Mesodermal cell (in vitro differentiated cells): ENCODE results near the gene ENO1.
"Not testable (repeated sequence)": the region's sequence is repeated elsewhere in the genome, so short reads cannot be mapped to it uniquely, and the experiment has no call there.

ENCODE experiments used
- H3K27ac ChIP-seq: 2 replicates; pipeline ENCODE4 v1.7.0; 2013; ENCODE audit warnings: mild to moderate bottlenecking, low read depth, low read length, moderate library complexity; ENCODE audit not compliant: severe bottlenecking
- H3K36me3 ChIP-seq: 2 replicates; pipeline ENCODE4 v1.7.1; 2013; ENCODE audit warnings: mild to moderate bottlenecking, low read length, moderate library complexity; ENCODE audit not compliant: control insufficient read depth, insufficient read depth
- H3K4me1 ChIP-seq: one replicate; pipeline ENCODE4 v1.7.1; 2013; ENCODE audit warnings: mild to moderate bottlenecking, low read length; ENCODE audit not compliant: insufficient read depth, control insufficient read depth, poor library complexity, severe bottlenecking
- H3K4me3 ChIP-seq: 2 replicates; pipeline ENCODE4 v1.7.0; 2013; ENCODE audit warnings: low read length, control low read depth, mild to moderate bottlenecking; ENCODE audit not compliant: insufficient read depth, poor library complexity, severe bottlenecking; ENCODE audit errors: extremely low read depth
- H3K9me3 ChIP-seq: 2 replicates; pipeline ENCODE4 v1.7.1; 2013; ENCODE audit warnings: mild to moderate bottlenecking, low read length, moderate library complexity; ENCODE audit not compliant: control insufficient read depth
- WGBS, 2 experiments: methylation state at CpG; one replicate each; pipeline ENCODE4 v1.1.5; 2013; ENCODE audit warnings: missing lambda C conversion rate in 2 of 2; ENCODE audit not compliant: insufficient coverage in 2 of 2; 5-methylcytosine and 5-hydroxymethylcytosine counted together

The ENO1 gene

DNA sequence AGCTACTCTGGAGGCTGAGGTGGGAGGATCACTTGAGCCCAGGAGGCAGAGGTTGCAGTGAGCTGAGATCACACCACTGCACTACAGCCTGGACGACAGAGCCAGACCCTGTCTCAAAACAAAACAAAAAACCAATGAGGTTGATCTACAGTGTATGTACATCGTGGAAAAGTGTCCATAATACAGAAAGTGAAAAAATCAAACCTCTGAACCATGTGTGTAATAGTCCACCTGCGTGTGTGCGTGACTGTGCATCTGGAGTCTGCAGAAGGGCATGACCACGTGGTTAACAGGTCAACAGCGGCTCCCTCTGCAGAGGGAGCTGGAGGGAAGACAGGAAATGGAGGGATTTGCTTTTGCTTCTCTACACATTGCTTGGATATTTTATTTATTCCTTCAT is 32.4 kb upstream of the ENO1 start:
- Histone ChIP-seq H3K27ac (no peak overlapping the region), H3K9me3 (no peaks in the 10 kb centered on the region), H3K4me3 (no peak overlapping the region), H3K36me3 (no peaks in the 10 kb centered on the region), H3K4me1 (peaks cover 12% of the 10 kb centered on the region)
- whole genome bisulfite sequencing, 2 experiments: 100% methylated on average over 1 to 3 of the region's 6 CpGs

DNA sequence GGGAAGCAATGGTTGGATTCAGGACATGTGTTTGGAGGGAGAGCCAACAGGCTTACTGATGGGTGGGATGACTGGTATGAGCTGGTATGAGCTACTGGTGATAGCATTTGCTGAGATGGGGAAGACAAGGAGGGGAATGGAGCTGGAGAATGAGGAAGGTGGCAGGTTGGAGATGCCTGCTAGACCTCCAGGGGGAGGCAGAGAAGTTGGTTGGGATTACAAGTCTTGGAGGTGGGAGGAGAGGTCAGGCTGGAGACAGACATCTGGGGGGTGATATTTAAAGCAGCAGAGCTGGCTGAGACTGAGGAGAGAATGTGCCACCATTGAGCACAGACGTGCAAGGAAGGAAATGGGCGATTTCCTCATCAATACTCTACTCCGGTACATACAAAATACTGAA is 31.8 kb upstream of the ENO1 start:
- no peak overlapping the region for H3K4me3 ChIP-seq
- WGBS, 2 experiments: no CpG with 5 or more reads among the region's 3 CpGs
- no peaks in the 10 kb centered on the region for H3K9me3 ChIP-seq
- H3K4me1 ChIP-seq: peaks cover 12% of the 10 kb centered on the region
- H3K27ac ChIP-seq: no peak overlapping the region
- no peaks in the 10 kb centered on the region for H3K36me3 ChIP-seq

DNA sequence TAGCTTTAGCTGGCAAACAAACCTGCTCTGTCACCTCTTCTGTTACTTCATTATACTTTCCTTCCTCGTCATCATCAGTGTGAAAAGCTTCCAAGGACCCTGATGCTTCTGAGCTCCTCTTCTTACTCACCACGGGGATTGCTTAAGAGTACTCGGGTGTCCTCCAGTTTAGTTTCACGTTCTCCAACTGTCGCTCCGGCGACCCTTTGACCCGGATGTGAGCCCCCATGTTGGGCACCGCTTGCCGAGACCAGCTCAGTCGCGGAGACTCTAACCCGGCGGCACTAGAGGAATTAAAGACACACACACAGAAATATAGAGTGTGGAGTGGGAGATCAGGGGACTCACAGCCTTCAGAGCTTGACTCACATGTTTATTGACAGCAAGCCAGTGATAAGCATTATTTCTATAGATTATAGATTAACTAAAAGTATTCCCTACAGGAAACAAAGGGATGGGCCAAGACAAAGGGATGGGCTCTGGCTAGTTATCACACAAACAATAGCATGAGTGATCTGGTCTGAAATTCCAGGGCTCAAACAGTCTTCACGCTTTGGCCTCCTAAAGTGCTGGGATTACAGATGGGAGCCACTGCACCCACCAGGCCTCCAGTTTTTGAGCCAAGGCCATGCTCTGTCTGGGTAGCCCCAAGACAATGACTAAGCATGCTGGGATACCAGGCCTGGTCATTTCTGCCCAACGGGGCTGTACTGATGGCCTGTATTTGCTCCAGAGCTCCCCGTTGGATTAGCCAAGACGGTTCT is 30.1 kb upstream of the ENO1 start:
- no peaks in the 10 kb centered on the region for H3K9me3 ChIP-seq
- no peak overlapping the region for H3K4me3 ChIP-seq
- H3K36me3 ChIP-seq: no peaks in the 10 kb centered on the region
- WGBS, 2 experiments: 65 to 79% methylated on average over 12 of the region's 18 CpGs
- H3K27ac ChIP-seq: no peak overlapping the region
- peaks cover 20% of the 10 kb centered on the region for H3K4me1 ChIP-seq

DNA sequence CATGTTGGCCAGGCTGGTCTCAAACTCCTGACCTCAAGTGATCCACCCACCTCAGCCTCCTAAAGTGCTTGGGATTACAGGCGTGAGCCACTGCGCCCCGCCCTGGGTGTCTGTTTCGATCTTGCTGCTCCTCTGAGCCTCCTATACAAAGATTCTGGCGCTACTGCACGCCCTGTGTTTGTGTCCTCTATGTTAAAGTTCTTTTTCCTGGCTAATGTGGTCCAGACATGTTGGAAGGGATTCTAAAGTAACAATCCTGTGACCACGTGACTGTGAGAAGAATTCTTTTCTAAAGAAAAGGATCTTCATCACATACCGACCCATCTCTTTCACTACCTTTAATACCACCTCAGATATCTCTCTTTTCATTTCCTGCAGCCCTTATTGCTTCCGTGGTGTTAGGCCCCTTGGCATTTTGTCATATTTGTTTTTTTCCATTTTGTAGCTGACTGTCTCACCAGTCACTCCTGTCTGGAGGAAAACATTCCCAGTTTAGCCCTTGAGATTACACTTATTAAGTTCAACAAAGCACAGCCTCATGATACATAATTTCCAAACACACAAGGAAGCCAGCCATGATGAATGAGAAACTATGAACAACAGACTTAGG is 27.2 kb upstream of the ENO1 start:
- H3K4me1 ChIP-seq: peaks cover 23% of the 10 kb centered on the region
- H3K4me3 ChIP-seq: no peak overlapping the region
- H3K27ac ChIP-seq: peak overlapping the region; percentile 10
- no peaks in the 10 kb centered on the region for H3K36me3 ChIP-seq
- no peaks in the 10 kb centered on the region for H3K9me3 ChIP-seq
- 91 to 99% methylated on average over 6 to 8 of the region's 9 CpGs for WGBS, 2 experiments

DNA sequence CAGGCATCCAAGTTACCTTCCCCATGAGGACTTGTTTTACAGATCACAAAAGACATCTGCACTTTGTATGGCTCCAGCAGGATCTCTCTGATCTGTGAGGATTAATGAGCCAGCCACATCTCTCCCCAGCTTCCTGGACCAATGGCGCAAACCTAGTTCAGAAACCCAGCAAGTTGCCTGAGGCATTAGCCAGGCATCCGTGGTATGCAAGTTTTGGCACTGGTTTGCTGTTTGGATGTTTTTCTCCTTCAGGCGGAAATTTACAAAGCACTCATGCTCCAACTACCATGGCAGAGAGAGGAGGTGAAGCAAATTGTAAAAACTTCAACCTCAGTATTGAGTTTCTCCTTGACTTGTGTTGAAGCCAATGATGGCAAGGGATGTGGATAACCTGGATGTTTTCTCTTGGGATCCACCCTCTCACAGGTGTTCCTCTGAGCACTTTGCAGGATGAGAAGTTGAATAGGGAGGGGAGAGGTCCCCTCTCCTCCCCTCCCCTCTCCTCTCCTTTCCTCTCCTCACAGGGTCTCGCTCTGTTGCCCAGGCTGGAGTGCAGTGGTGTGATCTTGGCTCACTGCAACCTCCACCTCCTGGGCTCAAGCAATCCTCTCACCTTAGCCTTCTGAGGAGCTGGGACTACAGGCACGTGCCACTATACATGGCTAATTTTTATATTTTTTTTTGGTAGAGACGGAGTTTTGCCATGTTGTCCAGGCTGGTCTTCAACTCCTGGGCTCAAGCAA is 25.6 kb upstream of the ENO1 start:
- Histone ChIP-seq H3K4me1 (peaks cover 23% of the 10 kb centered on the region), H3K9me3 (no peaks in the 10 kb centered on the region), H3K27ac (peak overlapping the region; percentile 62), H3K36me3 (no peaks in the 10 kb centered on the region), H3K4me3 (no peak overlapping the region)
- WGBS, 2 experiments: 83 to 100% methylated on average over 2 to 4 of the region's 6 CpGs

DNA sequence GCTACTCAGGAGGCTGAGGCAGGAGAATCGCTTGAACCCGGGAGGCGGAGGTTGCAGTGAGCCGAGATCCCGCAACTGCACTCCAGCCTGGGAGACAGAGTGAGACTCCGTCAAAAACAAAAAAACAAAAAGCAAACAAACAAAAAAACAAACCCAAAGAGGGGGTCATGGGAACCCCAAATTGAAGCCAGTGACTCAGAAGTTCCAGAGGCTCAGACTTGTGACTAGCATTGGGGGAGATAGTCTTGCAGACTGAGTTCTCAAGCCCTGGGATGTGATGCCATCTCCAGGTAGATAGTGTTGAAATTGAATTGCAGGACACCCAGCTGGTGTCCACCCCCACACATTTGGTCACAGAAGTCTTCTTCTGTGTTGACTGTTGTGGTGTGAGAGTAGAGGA is 24.9 kb upstream of the ENO1 start:
- Histone ChIP-seq H3K4me1 (peaks cover 21% of the 10 kb centered on the region), H3K9me3 (no peaks in the 10 kb centered on the region), H3K36me3 (no peaks in the 10 kb centered on the region), H3K27ac (peak overlapping the region; percentile 62), H3K4me3 (no peak overlapping the region)
- WGBS, 2 experiments: no CpG with 5 or more reads among the region's 6 CpGs

DNA sequence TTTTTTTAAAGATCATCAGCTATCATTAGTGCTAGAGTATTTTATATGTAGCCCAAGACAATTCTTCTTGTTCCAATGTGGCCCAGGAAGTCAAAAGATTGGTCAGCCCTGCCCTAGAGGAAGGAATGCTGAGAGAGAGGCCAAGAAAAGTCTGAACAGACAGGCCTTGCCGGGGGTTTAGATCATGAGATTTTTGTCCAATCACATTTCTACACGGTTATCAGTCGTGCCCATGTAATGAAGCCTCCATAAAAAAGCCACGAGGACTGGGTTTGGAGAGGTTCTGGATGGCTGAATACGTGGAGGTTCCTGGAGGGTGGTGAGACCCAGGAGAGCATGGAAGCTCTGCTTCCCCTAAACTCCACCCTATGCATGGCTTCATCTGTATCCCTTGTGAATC is 24.3 kb upstream of the ENO1 start:
- H3K36me3 ChIP-seq: no peaks in the 10 kb centered on the region
- H3K4me1 ChIP-seq: peaks cover 15% of the 10 kb centered on the region
- H3K27ac ChIP-seq: no peak overlapping the region
- 96 to 100% methylated on average over 2 to 4 of the region's 5 CpGs for WGBS, 2 experiments
- H3K4me3 ChIP-seq: no peak overlapping the region
- no peaks in the 10 kb centered on the region for H3K9me3 ChIP-seq

DNA sequence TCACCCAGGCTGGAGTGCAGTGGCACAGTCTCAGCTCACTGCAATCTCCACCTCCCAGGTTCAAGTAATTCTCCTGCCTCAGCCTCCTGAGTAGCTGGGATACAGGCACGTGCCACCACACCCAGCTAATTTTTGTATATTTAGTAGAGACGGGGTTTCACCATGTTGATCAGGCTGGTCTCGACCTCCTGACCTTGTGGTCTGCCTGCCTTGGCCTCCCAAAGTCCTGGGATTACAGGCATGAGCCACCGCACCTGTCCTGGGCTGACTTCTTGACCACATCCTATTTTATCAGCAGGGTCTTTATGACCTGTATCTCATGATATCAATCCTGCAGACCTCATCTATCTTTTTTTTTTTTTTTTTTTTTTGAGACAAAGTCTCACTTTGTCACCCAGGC is 22.2 kb upstream of the ENO1 start:
- H3K36me3 ChIP-seq, H3K9me3 ChIP-seq, H3K27ac ChIP-seq, H3K4me3 ChIP-seq: not testable (repeated sequence)
- peaks cover 13% of the 10 kb centered on the region for H3K4me1 ChIP-seq
- 93 to 94% methylated on average over 3 to 4 of the region's 4 CpGs for WGBS, 2 experiments

DNA sequence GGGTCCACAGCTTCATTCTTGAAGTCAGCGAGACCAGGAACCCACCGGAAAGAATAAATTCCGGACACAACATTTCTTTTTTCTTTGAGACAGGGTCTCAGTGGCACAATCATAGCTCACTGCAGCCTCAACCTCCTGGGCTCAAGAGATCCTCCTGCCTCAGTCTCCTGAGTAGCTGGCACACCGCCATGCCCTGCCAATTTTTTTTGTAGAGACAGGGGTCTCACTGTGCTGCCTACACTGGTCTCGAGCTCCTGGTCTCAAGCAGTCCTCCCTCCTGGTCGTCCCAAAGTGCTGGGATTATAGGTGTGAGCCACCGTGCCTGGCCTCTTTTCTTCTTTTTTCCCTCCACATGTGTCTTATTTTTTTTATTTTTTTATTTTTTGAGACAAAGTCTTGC is 20.6 kb upstream of the ENO1 start:
- Histone ChIP-seq H3K27ac (no peak overlapping the region), H3K4me1 (peaks cover 4% of the 10 kb centered on the region), H3K9me3 (no peaks in the 10 kb centered on the region), H3K36me3 (no peaks in the 10 kb centered on the region), H3K4me3 (no peak overlapping the region)
- WGBS, 2 experiments: 92 to 97% methylated on average over 6 of the region's 7 CpGs

DNA sequence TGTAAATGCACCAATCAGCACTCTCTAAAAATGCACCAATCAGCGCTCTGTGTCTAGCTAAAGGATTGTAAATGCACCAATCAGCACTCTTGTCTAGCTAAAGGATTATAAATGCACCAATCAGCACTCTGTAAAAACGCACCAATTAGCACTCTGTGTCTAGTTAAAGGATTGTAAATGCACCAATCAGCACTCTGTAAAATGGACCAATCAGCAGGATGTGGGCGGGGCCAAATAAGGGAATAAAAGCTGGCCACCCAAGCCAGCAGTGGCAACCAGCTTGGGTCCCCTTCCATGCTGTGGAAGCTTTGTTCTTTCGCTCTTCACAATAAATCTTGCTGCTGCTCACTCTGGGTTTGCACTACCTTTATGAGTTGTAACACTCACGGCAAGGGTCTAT is 19.9 kb upstream of the ENO1 start:
- WGBS, 2 experiments: 96 to 99% methylated on average over 4 of the region's 5 CpGs
- not testable (repeated sequence) for H3K4me3 ChIP-seq, H3K36me3 ChIP-seq, H3K4me1 ChIP-seq, H3K27ac ChIP-seq, H3K9me3 ChIP-seq

DNA sequence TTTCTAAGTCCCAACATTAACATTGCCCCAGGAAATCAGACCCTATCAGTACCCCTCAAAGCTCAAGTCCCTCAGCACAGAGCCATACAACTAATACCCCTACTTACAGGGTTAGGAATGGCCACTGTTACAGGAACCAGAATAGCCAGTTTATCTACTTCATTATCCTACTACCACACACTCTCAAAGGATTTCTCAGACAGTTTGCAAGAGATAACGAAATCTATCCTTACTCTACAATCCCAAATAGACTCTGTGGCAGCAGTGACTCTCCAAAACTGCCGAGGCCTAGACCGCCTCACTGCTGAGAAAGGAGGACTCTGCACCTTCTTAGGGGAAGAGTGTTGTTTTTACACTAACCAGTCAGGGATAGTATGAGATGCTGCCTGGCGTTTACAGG is 19.0 kb upstream of the ENO1 start:
- H3K36me3 ChIP-seq, H3K9me3 ChIP-seq, H3K4me1 ChIP-seq, H3K4me3 ChIP-seq, H3K27ac ChIP-seq: not testable (repeated sequence)
- no CpG with 5 or more reads among the region's 4 CpGs for WGBS, 2 experiments
